Measurements from ENCODE around the gene KDM6A. TPM values are rescaled to one million over a fixed set of nuclear protein-coding genes. Genes with fewer than 3 reads are reported as not detected.
"Not testable (repeated sequence)": the region's sequence is repeated elsewhere in the genome, so short reads cannot be mapped to it uniquely, and the experiment has no call there.

Gene KDM6A
- total RNA-seq, 1 experiment from 2014 or later, result 9.1 TPM

DNA sequence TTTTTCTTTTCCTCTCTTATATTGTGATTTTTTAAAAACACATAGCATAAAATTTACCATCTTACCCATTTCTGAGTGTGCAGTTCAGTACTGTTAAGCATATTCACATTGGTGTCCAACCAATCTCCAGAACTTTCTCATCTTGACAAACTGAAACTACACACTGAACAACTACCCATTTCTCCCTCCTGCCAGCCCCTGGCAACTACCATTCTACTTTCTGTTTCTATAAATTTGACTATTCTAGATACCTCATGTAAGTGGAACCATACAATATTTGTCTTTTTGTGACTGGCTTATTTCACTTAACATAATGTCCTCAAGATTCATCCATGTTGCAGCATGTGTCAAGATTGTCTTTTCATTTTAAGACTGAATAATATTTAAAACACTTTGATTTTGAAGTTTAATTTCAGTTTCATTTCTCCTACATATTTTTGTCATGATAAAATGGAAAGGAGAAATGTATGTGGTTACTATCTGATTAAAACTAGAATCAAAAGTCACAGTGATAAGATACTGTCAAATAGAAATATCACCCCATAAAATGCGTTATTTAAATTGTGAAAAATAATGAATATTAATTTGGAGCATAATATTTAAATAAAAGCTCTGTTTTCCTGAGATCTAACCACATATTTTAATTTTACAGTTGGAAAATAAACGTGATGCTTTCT lies 204.9 kb downstream of the KDM6A start:
- DNase-seq (ENCODE audit: low read depth), result no peak

DNA sequence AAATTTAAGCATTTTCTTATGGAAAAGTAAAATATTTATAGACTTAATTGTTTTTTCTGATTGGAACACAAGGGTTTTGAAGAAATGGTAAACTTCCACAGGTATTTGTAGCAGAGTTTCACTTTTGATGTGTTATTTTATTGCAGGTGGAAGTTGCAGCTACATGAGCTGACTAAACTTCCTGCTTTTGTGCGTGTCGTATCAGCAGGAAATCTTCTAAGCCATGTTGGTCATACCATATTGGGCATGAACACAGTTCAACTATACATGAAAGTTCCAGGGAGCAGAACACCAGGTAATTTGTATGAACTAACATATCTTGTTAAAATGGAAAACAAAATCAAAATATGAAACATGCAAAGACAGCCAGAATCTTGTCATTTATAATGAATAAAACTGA lies 210.3 kb downstream of the KDM6A start:
- DNase-seq (ENCODE audit: low read depth), result no peak

DNA sequence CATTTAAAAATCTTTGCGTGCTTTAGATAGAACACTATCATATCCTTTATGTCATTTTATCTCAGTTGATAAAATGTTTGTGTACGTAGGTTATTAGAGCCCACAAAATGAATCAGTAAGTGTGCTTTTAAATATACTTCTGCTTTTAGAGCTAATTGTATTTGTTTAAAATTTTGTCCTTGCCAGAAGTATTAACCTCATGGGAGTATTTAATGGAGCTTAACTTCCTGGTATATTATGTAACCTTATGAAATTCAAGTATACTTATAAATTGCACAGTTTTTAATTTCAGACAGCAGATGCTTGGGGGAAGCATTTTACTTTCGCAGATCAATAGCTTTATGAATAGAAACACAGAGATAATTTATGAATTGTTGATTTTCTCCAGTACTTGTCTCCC lies 237.5 kb downstream of the KDM6A start:
- no peak for DNase-seq (ENCODE audit: low read depth)

DNA sequence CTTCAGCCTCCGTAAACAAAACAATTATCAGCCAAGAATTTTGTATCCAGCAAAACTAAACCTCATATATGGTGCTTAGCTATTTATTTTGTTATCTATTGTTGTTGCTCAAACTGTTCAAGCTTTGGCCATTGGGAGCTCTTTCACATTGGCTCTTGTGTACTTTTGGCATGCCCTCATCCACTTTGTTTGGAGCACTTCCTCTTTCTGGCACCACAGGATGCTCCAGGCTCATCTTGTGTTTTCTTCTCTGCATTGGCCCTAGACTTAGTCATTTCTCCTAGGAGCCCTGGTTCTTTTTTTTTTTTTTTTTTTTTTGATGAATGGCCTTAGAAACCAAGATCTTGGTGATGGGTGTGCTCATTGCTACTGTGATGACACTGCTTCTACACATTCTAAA lies 253.2 kb downstream of the KDM6A start:
- DNase-seq (ENCODE audit: low read depth), result no peak

DNA sequence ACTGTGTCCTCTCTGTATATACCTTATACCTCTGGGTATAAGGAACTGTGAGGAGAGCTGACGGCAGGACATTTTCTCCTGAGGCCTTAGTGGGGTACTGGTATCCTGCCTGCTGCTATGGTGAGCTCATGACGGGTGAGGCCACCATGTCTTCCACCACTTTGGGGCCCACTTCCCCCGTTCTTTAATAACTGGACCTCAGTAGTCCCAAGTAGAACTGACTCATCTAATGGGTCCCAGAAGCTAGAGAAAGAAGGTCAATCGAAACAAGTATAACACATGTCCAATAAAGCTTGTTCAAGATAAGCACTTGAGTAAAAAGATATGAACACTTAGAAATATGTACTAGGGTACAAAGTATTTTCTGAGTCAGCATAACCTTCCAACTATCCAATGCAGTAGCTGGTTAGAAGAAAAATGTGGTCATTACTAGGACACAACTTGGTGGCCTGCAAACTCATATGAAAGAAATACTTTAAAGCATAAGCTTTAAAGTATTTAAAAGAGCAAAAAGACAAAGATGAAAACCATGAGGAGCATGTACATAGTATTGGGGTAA lies 256.0 kb downstream of the KDM6A start:
- DNase-seq (ENCODE audit: low read depth), result no peak

DNA sequence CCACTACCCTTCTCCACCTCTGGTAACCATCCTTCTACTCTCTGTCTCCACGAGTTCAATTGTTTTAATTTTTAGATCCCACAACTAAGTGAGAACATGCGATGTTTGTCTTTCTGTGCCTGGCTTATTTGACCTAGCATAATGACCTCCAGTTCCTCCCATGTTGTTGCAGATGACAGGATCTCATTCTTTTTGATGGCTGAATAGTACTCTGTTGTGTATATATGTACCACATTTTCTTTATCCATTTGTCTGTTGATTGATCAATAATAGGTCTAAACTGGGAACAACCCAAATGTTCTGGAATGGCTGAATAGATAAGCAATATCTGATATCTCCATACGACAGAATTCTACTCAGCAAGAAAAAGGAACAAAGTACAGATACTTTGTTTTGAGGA lies 260.5 kb downstream of the KDM6A start:
- no peak for DNase-seq (ENCODE audit: low read depth)

DNA sequence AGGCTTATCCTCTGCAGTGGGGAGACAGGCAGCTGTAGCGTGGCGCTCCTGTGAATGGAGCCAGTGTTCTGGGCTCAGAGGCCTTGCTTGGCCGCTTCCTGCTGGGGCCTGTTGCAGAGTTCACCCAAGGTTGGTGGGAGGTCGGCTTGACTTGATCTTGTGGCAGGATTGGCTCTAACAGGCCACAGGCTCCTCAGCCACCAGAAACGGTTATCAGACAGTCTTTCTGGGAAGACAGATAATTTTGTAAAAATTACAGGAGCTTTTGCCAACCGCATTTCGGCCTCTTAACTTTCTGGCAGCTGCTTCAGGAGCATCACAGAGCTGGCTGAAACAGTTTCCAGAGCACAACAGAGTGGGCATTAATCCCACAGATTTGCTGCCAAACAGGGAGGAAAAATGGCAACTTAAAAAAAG lies 261.3 kb downstream of the KDM6A start:
- DNase-seq (ENCODE audit: low read depth), result no peak

DNA sequence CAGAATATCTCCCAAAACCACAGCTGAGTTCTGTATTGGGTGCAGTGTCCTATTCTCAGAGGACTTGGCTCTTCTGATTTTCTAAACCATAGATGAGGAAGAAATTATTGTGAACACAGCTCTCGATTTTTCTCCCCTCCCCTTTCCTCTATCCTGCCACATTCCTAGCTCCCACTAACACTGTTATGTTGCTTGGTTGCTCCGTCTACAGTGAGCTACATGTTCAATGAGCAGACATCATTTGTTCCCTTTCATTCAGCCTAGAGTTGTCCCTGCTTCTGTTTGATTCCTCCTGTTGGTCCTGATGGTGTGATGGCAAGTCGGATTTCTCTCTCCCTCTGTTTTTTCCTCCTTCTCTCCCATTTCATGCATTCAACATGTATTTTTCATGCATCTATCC lies 261.8 kb downstream of the KDM6A start:
- no peak for DNase-seq (ENCODE audit: low read depth)

DNA sequence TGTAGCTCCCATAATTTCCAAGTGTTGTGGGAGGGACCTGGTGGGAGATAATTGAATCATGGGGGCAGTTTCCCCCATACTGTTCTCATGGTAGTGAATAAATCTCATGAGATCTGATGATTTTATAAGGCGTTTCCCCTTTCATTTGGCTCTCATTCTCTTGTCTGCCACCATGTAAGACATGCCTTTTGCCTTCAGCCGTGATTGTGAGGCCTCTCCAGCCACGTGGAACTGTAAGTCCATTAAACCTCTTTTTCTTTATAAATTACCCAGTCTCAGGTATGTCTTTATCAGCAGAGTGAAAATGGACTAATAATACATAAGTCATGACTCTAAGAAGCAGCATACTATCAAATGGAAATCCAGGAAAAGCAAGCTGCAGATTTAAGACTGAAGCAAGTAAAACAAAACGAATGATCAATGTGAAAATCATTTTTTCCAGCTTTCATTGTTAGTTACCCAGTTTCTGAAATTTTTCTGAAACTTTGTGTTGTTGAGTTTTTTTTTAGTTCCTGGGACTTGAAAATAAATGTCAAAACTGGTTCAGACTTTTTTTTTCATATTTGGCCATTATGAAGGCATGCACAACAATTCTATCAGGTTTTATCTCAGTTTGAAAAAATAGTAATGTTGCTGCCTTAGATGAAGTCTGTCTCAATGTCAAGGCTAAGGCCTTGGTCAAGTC lies 262.5 kb downstream of the KDM6A start:
- not testable (repeated sequence) for DNase-seq (ENCODE audit: low read depth)

DNA sequence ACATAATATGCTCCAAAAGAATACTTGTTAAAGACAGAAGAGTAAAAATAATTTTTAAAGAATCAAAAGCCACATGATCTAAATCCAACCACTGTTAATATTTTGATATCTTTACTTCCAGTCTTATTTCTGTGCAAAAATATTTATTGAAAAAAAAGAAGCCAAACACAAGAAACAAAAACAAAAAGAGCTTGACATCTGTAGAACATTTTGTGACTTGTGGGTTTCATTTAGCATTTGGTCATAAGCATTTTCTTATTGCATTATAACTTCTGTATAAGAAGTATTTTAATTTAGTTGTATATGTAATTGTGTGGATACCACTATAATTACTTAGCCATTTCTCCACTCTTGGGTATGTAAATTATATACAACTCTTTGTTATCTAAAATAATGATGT lies 264.5 kb downstream of the KDM6A start:
- no peak for DNase-seq (ENCODE audit: low read depth)

DNA sequence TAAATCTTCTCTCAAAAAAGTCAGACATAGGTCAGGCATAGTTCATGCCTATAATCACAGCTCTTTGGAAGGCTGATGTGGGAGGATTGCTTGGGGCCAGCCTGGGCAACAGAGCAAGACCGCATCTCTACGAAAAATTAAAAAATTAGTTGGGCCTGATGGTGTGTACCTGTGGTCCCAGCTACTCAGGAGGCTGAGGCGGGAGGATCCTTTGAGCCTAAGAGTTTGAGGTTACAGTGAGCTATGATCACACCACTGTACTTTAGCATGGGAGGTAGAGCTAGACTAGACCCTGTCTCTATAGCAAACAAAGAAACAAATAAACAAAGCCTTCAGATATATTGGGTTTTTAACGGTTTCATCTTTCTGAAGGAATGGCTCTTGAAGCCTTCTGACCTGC lies 265.5 kb downstream of the KDM6A start:
- DNase-seq (ENCODE audit: low read depth), result no peak

DNA sequence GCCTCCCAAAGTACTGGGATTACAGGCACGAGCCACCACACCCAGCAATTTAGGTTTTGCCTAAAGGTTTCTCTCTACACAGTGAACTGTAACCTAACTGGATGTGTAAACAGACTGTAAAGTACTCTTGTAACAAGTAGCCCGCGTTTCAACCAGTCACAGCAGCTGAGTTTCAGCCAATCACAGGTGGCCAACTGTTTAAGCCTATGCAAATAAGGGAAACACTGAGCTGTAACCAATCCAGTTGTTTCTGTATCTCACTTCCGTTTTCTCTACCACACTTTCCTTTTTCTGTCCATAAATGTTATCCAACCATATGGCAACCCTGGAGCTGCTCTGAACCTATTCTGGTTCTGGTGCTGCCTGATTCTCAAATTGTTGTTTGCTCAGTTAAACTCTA lies 267.8 kb downstream of the KDM6A start:
- DNase-seq (ENCODE audit: low read depth), result no peak

DNA sequence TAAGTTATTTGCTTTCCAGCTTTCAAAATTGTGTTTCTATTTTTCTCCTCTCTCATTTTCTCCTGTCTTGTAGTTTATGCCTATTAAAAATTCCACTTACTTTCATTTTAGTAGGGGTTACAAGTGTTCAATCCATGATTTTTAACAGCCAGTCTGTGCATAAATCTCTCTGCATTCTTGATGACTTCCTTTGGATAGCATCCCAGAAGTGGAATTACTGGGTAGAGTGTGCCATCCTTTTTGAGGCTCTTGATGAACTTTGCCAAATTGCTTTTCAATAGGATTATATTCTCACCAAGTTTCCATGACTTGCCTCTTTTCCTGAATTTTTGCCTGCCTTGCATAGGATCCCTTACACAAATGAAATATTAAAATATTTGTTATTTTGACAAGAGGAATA lies 269.2 kb downstream of the KDM6A start:
- peak; percentile 1 for DNase-seq (ENCODE audit: low read depth)

DNA sequence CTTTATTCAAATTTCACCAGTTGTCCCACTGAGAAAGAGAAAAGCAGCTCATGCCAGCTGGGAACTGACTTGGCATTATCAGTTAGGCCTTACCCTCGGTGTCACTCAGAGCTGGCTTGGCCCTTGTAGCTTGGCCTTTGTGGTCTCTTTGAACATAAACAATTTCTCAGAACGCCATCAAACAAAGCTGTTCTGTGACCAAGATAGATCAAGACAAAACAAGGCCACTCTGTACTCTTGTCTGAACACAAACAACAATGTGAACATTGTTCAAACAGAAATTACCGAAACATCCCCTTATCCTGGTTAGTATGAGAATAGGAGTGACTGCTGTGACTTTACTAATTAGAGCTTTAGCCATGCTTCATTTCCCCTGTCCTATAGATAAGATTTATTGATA lies 270.5 kb downstream of the KDM6A start:
- no peak for DNase-seq (ENCODE audit: low read depth)

DNA sequence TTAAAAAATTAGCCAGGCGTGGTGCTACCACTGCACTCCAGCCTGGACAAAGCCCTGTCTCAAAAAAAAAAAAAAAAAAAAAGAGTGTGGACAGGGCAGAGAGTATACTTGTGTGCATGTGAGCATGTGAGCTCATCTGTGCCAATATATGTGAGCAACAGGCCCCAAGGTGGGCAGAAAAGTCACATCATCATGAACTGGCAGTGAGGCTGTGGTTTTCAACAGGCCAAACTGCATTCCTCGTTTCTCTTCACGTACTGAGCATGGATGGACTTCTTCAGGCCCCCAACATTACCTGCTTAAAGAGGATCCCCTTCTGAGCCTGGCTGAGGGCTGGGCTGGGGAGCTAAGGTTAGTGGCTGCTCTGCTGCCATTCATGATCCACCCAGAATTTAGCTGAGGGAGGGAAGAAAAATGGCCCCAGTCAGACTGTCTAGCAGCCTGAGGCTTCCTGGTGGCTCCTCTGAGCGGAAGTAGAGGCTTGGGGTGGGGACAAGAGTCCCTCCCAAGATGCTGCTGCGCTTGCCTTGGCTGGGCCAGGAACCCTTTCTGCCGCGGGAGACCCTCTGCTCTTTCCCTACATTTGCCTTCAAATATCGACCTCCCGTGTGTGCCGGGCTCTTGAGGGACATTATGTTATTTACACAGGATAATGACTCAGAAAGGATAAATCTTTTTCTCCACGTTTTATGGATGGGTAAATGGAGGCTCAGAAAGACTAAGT lies 272.7 kb downstream of the KDM6A start:
- no peak for DNase-seq (ENCODE audit: low read depth)

DNA sequence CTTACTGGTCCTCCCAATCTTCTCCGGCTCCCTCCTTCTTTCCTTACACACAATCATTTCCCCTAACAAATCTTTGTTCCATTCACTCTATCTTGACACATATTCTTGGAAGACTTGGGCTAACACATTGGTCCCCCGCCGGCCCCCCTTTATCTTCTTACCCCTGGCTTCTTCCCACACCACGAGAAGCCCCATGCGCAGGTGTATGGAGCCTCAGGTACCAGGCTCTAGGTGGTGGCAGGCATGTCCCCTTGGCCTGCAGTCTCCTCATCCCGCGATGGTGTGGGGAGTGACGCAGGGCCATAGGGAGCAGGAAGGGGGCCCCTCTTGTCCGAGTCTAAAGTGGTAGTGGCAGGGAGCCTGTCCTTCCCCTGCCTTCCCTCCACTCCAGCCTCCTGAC lies 277.8 kb downstream of the KDM6A start:
- DNase-seq (ENCODE audit: low read depth), result no peak

DNA sequence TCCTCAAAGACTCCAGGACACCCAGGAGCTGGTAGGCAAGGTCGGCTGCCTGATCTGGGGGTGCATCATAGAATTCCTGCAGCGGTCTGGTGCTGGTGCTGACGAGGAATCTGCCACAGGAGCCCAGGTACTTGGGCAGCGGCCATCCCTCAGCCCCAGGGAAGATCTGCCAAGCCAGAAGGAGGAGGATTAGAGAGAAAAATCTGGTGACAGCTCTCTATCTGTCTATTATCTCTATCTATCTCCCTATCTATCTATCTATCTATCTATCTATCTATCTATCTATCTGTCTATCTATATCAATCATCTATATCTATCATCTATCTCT lies 281.0 kb downstream of the KDM6A start:
- no peak for DNase-seq (ENCODE audit: low read depth)

DNA sequence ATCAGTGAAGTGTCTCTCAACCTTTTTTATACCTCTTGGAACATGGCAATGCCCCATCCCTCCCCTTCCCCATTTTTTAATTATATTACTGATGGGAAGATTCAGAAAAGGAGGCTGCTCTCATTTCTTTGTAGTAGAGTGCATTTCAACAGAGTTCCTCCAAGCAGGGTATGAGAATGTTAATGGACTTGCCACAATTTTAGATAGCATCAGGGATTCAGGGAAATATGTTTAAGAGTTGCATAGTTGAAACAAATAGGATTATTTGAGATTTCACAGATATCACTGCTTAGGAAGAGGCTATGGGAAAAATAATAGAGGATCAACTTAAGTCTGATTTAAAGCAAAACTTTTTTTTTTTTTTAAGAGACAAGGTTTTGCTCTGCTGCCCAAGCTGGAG lies 281.5 kb downstream of the KDM6A start:
- DNase-seq (ENCODE audit: low read depth), result no peak

DNA sequence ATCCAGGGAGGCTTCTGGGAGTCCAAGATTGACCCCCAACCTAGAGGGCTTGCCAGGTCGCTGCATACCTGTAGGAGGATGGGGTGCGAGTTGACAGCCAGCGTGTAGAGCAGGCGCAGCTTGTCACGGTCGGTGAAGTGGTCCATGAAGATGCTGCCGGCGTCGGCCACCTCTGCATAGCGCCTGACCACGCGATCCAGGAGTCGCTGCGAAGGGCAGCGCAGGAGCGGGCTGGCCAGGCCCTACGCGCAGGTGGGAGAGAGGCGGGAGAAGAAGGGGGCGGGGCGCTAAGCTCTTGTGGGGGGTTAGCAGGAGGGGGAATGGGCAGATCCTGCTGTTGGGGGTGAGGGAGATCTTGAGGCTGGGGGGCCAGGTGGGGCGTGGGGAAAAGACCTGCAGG lies 284.7 kb downstream of the KDM6A start:
- DNase-seq (ENCODE audit: low read depth), result no peak

Data from LHCN-M2 (cell line).